H9 (cell line): ENCODE data around the gene SAMHD1. TPM values are rescaled to one million over a fixed set of nuclear protein-coding genes. Genes with fewer than 3 reads are reported as not detected.

Experiments used
- DNase-seq: peaks from one replicate; pipeline ENCODE4 v3.0.0-alpha.2; 2017
- H2AFZ ChIP-seq: one replicate; pipeline ENCODE4 v1.6.1; 2013; ENCODE audit warnings: mild to moderate bottlenecking, low read length, control low read depth, moderate library complexity
- H2AK5ac ChIP-seq: 2 replicates; pipeline ENCODE4 v1.6.1; 2013; ENCODE audit warnings: low read length, control low read depth, mixed read lengths; ENCODE audit not compliant: insufficient read length
- H2BK120ac ChIP-seq: one replicate; pipeline ENCODE4 v1.6.1; 2013; ENCODE audit warnings: low read depth, mild to moderate bottlenecking, low read length, control low read depth, inconsistent platforms; ENCODE audit not compliant: poor library complexity, severe bottlenecking
- H2BK12ac ChIP-seq: 2 replicates; pipeline ENCODE4 v1.6.1; 2013; ENCODE audit warnings: low read length, control low read depth, mixed read lengths, low read depth; ENCODE audit not compliant: insufficient read length
- H2BK15ac ChIP-seq: 2 replicates; pipeline ENCODE4 v1.6.1; 2013; ENCODE audit warnings: low read depth, low read length, control low read depth
- H2BK20ac ChIP-seq: one replicate; pipeline ENCODE4 v1.6.1; 2013; ENCODE audit warnings: low read depth, mild to moderate bottlenecking, low read length, control low read depth, inconsistent platforms; ENCODE audit not compliant: poor library complexity, severe bottlenecking
- H2BK5ac ChIP-seq: 2 replicates; pipeline ENCODE4 v1.6.1; 2013; ENCODE audit warnings: low read length, control low read depth, mixed read lengths; ENCODE audit not compliant: insufficient read length
- H3K14ac ChIP-seq: 2 replicates; pipeline ENCODE4 v1.6.1; 2013; ENCODE audit warnings: low read length, control low read depth; ENCODE audit not compliant: insufficient read depth
- H3K18ac ChIP-seq: 2 replicates; pipeline ENCODE4 v1.6.1; 2013; ENCODE audit warnings: low read depth, mild to moderate bottlenecking, mixed read lengths, low read length, control low read depth; ENCODE audit not compliant: insufficient read length
- H3K23ac ChIP-seq: 2 replicates; pipeline ENCODE4 v1.6.1; 2013; ENCODE audit warnings: low read length, control low read depth, mixed read lengths, low read depth; ENCODE audit not compliant: insufficient read length
- H3K23me2 ChIP-seq: 2 replicates; pipeline ENCODE4 v1.6.1; 2013; ENCODE audit warnings: low read depth, mild to moderate bottlenecking, mixed read lengths, low read length, control low read depth; ENCODE audit not compliant: insufficient read length, poor library complexity, severe bottlenecking
- H3K27ac ChIP-seq: 2 replicates; pipeline ENCODE4 v1.5.1; 2013; ENCODE audit warnings: low read length, control low read depth, mixed read lengths, low read depth; ENCODE audit not compliant: insufficient read length
- H3K27me3 ChIP-seq: 2 replicates; pipeline ENCODE4 v1.6.1; 2013; ENCODE audit warnings: low read length, control low read depth, inconsistent platforms; ENCODE audit not compliant: insufficient read depth
- H3K4ac ChIP-seq: 2 replicates; pipeline ENCODE4 v1.6.1; 2013; ENCODE audit warnings: low read depth, mild to moderate bottlenecking, control low read depth, inconsistent platforms, low read length, moderate library complexity
- H3K4me1 ChIP-seq: 2 replicates; pipeline ENCODE4 v1.6.1; 2013; ENCODE audit warnings: low read length, control low read depth, inconsistent platforms; ENCODE audit not compliant: insufficient read depth
- H3K4me2 ChIP-seq: 2 replicates; pipeline ENCODE4 v1.6.1; 2013; ENCODE audit warnings: low read length, control low read depth, mixed read lengths; ENCODE audit not compliant: insufficient read length, insufficient read depth
- H3K56ac ChIP-seq: 2 replicates; pipeline ENCODE4 v1.6.1; 2013; ENCODE audit warnings: low read depth, mild to moderate bottlenecking, mixed read lengths, low read length, control low read depth; ENCODE audit not compliant: insufficient read length
- H3K79me1 ChIP-seq: 2 replicates; pipeline ENCODE4 v1.6.1; 2013; ENCODE audit warnings: low read depth, mild to moderate bottlenecking, moderate library complexity, low read length, control low read depth, inconsistent platforms; ENCODE audit not compliant: insufficient read depth, poor library complexity, severe bottlenecking
- H3K79me2 ChIP-seq: 2 replicates; pipeline ENCODE4 v1.6.1; 2013; ENCODE audit warnings: low read length, control low read depth, inconsistent platforms; ENCODE audit not compliant: insufficient read depth
- H3K9ac ChIP-seq: 2 replicates; pipeline ENCODE4 v1.6.1; 2013; ENCODE audit warnings: low read length, control low read depth, mixed read lengths; ENCODE audit not compliant: insufficient read length; ENCODE audit errors: extremely low read depth
- H3K9me3 ChIP-seq: one replicate; pipeline ENCODE4 v1.6.1; 2013; ENCODE audit warnings: low read depth, low read length, inconsistent platforms; ENCODE audit not compliant: control insufficient read depth
- H3T11ph ChIP-seq: one replicate; pipeline ENCODE4 v1.6.1; 2013; ENCODE audit warnings: mild to moderate bottlenecking, low read length, control low read depth, inconsistent platforms
- H4K20me1 ChIP-seq: one replicate; pipeline ENCODE4 v1.6.1; 2013; ENCODE audit not compliant: control insufficient read depth, insufficient read length, insufficient read depth
- H4K5ac ChIP-seq: 2 replicates; pipeline ENCODE4 v1.6.1; 2013; ENCODE audit warnings: low read depth, mild to moderate bottlenecking, mixed read lengths, low read length, control low read depth; ENCODE audit not compliant: insufficient read length
- H4K8ac ChIP-seq: replicated peaks from 2 replicates; pipeline ENCODE4 v1.6.1; 2013; ENCODE audit warnings: low read length, control low read depth, mixed read lengths, low read depth; ENCODE audit not compliant: insufficient read length
- H4K91ac ChIP-seq: 2 replicates; pipeline ENCODE4 v1.6.1; 2013; ENCODE audit warnings: low read depth, mild to moderate bottlenecking, moderate library complexity, mixed read lengths, low read length, control low read depth; ENCODE audit not compliant: insufficient read length
- H3K27ac Mint-ChIP-seq, 3 experiments: 2 replicates in 2 of 3; 3 replicates in 1 of 3; pipeline ENCODE4 v1.8.0; 2020 to 2021; ENCODE audit warnings: mixed read lengths in 3 of 3, mild to moderate bottlenecking in 1 of 3, moderate library complexity in 1 of 3
- H3K27me3 Mint-ChIP-seq: 2 replicates; pipeline ENCODE4 v1.8.0; 2021; ENCODE audit warnings: low read depth, mild to moderate bottlenecking, moderate library complexity, mixed read lengths
- H3K36me3 Mint-ChIP-seq, 3 experiments: 2 replicates in 2 of 3; 3 replicates in 1 of 3; pipeline ENCODE4 v1.8.0; 2020 to 2021; ENCODE audit warnings: low read depth in 3 of 3, mixed read lengths in 3 of 3; ENCODE audit not compliant: insufficient read depth in 1 of 3
- H3K4me1 Mint-ChIP-seq, 2 experiments: 2 replicates each; pipeline ENCODE4 v1.8.0; 2020; ENCODE audit warnings: mixed read lengths in 2 of 2
- H3K4me3 Mint-ChIP-seq, 2 experiments: 2 replicates in 1 of 2; 3 replicates in 1 of 2; pipeline ENCODE4 v1.8.0; 2020 to 2021; ENCODE audit warnings: mild to moderate bottlenecking in 2 of 2, mixed read lengths in 2 of 2, moderate library complexity in 1 of 2
- H3K9me3 Mint-ChIP-seq, 2 experiments: 2 replicates in 1 of 2; 3 replicates in 1 of 2; pipeline ENCODE4 v1.8.0; 2020; ENCODE audit warnings: mild to moderate bottlenecking in 2 of 2, mixed read lengths in 2 of 2, moderate library complexity in 1 of 2
- WGBS: extraction: QIAGEN DNeasy Blood & Tissue Kit; methylation state at CpG from one replicate; pipeline ENCODE4 v1.1.7; 2013; ENCODE audit warnings: missing lambda C conversion rate, low lambda C conversion rate, mixed read lengths; ENCODE audit not compliant: insufficient read length; ENCODE audit errors: extremely low coverage; 5-methylcytosine and 5-hydroxymethylcytosine counted together
- total RNA-seq: library from RNA; stranded (reverse); gene quantifications from 2 replicates; pipeline ENCODE4 v1.2.1, GENCODE V29; 2021
- TF ChIP-seq, protein P1 (sequence below): fragments of 200-600 bp; sonication (generic); conservative IDR thresholded peaks from 3 replicates; pipeline ENCODE4 v1.8.0; 2021; ENCODE audit warnings: antibody characterized with exemption, mild to moderate bottlenecking

SAMHD1 gene
- total RNA-seq, 1 experiment from 2014 or later: 53.1 TPM

DNA sequence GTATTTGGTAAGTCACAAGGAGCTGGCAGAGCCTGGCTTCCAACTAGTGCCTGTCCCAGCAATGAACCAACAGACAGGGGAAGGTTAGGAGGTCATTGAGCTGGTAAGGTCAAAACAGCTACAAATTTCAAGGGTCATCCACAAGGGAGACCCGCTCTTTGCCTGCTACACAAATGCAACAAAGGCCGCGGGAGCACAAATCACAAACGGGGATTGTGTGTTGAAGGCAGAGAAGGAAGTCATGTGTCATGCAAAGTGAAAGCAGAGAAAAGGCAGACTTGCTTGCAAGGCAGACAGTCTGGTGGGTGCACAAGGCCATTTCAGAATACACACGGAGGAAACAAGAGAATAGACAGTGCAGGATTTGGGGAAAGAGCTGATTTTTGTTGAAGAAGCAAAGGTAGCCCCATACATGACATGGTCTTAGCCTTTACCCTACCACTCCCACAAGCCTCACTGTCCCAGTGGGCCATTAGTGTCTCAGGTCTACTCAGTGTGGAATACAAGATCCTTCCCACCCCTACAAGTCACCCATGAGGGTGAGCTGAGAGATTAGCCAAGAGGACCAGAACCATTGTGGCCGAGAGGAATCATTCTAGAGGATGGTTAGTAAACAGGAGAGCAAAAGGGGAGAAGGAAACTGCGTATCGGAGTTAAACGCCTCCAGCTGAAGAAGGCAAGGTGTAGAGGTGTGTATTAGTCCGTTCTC, 18.1 kb upstream of the SAMHD1 start:
- Histone ChIP-seq H3K4me2 (no peak overlapping the region), H3K9me3 (no peaks in the 10 kb centered on the region), H4K8ac (no peak overlapping the region), H2BK120ac (no peak overlapping the region), H3K79me2 (no peaks in the 10 kb centered on the region), H4K5ac (no peak overlapping the region), H3K14ac (no peak overlapping the region; the same call in 1 of the 2 replicates), H2BK20ac (no peak overlapping the region), H2AK5ac (no peak overlapping the region), H3T11ph (no peak overlapping the region), H2AFZ (no peak overlapping the region), H2BK12ac (no peak overlapping the region), H3K23ac (no peak overlapping the region), H3K56ac (no peak overlapping the region), H3K9ac (no peak overlapping the region), H2BK15ac (no peak overlapping the region), H3K79me1 (no peaks in the 10 kb centered on the region), H3K27me3 (no peaks in the 10 kb centered on the region), H3K4ac (no peak overlapping the region), H4K20me1 (no peaks in the 10 kb centered on the region), H3K18ac (no peak overlapping the region), H3K27ac (no peak overlapping the region), H3K23me2 (no peaks in the 10 kb centered on the region), H3K4me1 (no peaks in the 10 kb centered on the region; the same call in 1 of the 2 replicates), H4K91ac (no peak overlapping the region), H2BK5ac (no peak overlapping the region)
- Mint-ChIP-seq H3K4me1 (peaks cover 16 to 21% of the 10 kb centered on the region in 2 experiments), H3K4me3 (no peak overlapping the region), H3K36me3 (peaks cover 2 to 7% (median 4%) of the 10 kb centered on the region in 3 experiments; a peak in 3 of 7 replicates), H3K27ac (peak overlapping the region in 1 of 3 experiments; percentile 55; a peak in 2 of 7 replicates), H3K27me3 (no peaks in the 10 kb centered on the region; the same call in 1 of the 2 replicates), H3K9me3 (peaks cover 0 to 8% of the 10 kb centered on the region in 2 experiments; a peak in 3 of 5 replicates)
- no peak for DNase-seq
- WGBS: no CpG with 5 or more reads among the region's 10 CpGs
- TF ChIP-seq, protein P1, sequence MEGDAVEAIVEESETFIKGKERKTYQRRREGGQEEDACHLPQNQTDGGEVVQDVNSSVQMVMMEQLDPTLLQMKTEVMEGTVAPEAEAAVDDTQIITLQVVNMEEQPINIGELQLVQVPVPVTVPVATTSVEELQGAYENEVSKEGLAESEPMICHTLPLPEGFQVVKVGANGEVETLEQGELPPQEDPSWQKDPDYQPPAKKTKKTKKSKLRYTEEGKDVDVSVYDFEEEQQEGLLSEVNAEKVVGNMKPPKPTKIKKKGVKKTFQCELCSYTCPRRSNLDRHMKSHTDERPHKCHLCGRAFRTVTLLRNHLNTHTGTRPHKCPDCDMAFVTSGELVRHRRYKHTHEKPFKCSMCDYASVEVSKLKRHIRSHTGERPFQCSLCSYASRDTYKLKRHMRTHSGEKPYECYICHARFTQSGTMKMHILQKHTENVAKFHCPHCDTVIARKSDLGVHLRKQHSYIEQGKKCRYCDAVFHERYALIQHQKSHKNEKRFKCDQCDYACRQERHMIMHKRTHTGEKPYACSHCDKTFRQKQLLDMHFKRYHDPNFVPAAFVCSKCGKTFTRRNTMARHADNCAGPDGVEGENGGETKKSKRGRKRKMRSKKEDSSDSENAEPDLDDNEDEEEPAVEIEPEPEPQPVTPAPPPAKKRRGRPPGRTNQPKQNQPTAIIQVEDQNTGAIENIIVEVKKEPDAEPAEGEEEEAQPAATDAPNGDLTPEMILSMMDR: no peak
